GM21717 (cell line): Measurements from ENCODE around the gene QSER1.
"Not testable (repeated sequence)": the region's sequence is repeated elsewhere in the genome, so short reads cannot be mapped to it uniquely, and the experiment has no call there.

Source experiments
- ATAC-seq: cut with Tn5 transposase; IDR thresholded peaks from one replicate; pipeline ENCODE4 v1.9.1; 2021; ENCODE audit warnings: mild to moderate bottlenecking, moderate library complexity; ENCODE audit not compliant: unreplicated experiment

Gene QSER1

GRCh38 chr11:32932196-32932595 is 39.6 kb downstream of the QSER1 start:
- ATAC-seq = no peak

- no peak for ATAC-seq
Measured at GRCh38 chr11:32935462-32936029, 42.9 kb downstream of the QSER1 start.

- not testable (repeated sequence) for ATAC-seq
Measured at GRCh38 chr11:32936178-32936577, 43.6 kb downstream of the QSER1 start.

- not testable (repeated sequence) for ATAC-seq
Measured at GRCh38 chr11:32937283-32937682, 44.7 kb downstream of the QSER1 start.

GRCh38 chr11:32939046-32939445 is 46.4 kb downstream of the QSER1 start:
- ATAC-seq = peak; percentile 77

- ATAC-seq = no peak
Measured at GRCh38 chr11:32939866-32940265, 47.3 kb downstream of the QSER1 start.

GRCh38 chr11:32940865-32941264 is 48.3 kb downstream of the QSER1 start:
- no peak for ATAC-seq

- no peak for ATAC-seq
Measured at GRCh38 chr11:32947978-32948377, 55.4 kb downstream of the QSER1 start.

- ATAC-seq = no peak
Measured at GRCh38 chr11:32949739-32950138, 57.1 kb downstream of the QSER1 start.

GRCh38 chr11:32952421-32952820 is 59.8 kb downstream of the QSER1 start:
- no peak for ATAC-seq

GRCh38 chr11:32953700-32954099 is 61.1 kb downstream of the QSER1 start:
- no peak for ATAC-seq

GRCh38 chr11:32960553-32961164 is 68.0 kb downstream of the QSER1 start:
- no peak for ATAC-seq

GRCh38 chr11:32962016-32962415 is 69.4 kb downstream of the QSER1 start:
- no peak for ATAC-seq

GRCh38 chr11:32963721-32964120 is 71.1 kb downstream of the QSER1 start:
- no peak for ATAC-seq

GRCh38 chr11:32968541-32968940 is 75.9 kb downstream of the QSER1 start:
- ATAC-seq = no peak

- not testable (repeated sequence) for ATAC-seq
Measured at GRCh38 chr11:32972233-32972632, 79.6 kb downstream of the QSER1 start.

- ATAC-seq = no peak
Measured at GRCh38 chr11:32972781-32973180, 80.2 kb downstream of the QSER1 start.

- no peak for ATAC-seq
Measured at GRCh38 chr11:32982626-32983025, 90.0 kb downstream of the QSER1 start.

GRCh38 chr11:32983506-32983905 is 90.9 kb downstream of the QSER1 start:
- no peak for ATAC-seq

GRCh38 chr11:32985600-32985999 is 93.0 kb downstream of the QSER1 start:
- no peak for ATAC-seq

GRCh38 chr11:32987851-32988250 is 95.2 kb downstream of the QSER1 start:
- ATAC-seq = no peak

GRCh38 chr11:32990481-32990880 is 97.9 kb downstream of the QSER1 start:
- ATAC-seq = no peak

- ATAC-seq = no peak
Measured at GRCh38 chr11:32991427-32991826, 98.8 kb downstream of the QSER1 start.
